Measurements from ENCODE around the gene PASK.

The PASK gene

GRCh38 chr2:241063093-241063551, 86.2 kb downstream of the PASK start:
- DNase-seq: no peak

GRCh38 chr2:241062389-241063092, 86.7 kb downstream of the PASK start:
- no peak for DNase-seq

GRCh38 chr2:241061275-241061674, 88.0 kb downstream of the PASK start:
- peak; percentile 4 for DNase-seq

Data from MV-4-11 (cell line).